Left renal pelvis (tissue), 4 donors: ENCODE results near the gene RAD51C. TPM values are rescaled to one million over a fixed set of nuclear protein-coding genes. Genes with fewer than 3 reads are reported as not detected.

Experiments used
- polyA plus RNA-seq, 4 donors: library from polyadenylated mRNA; unstranded; fragments of 120-200 nt; gene quantifications; one replicate each; pipeline ENCODE4 v1.2.1, GENCODE V29; 2013; ENCODE audit not compliant: insufficient read length in 4 of 4

Gene RAD51C
- polyA plus RNA-seq, 4 donors = 40.3 to 52.7 (median 45.3) TPM

Other genes starting within 250 kb of the RAD51C start
- under 1 TPM; 0.23 to 0.68 (median 0.43) TPM for gene HSF5, start 204.2 kb upstream of the RAD51C start, polyA plus RNA-seq
- gene MTMR4, start 178.0 kb upstream of the RAD51C start, polyA plus RNA-seq = 10 to 100 TPM; 30.3 to 60.9 (median 48.8) TPM
- 1 to 10 TPM in 1 of 4 donors, under 1 TPM in 3; 0.17 to 1.0 (median 0.49) TPM for gene TEX14, start 557 bp upstream of the RAD51C start, polyA plus RNA-seq
- 1 to 10 TPM; 1.2 to 4.6 (median 3.7) TPM for gene PPM1E, start 63.3 kb downstream of the RAD51C start, polyA plus RNA-seq